Trophoblast cell (in vitro differentiated cells and primary cell): ENCODE measurements around the gene MKS1.

Experiments used
- DNase-seq, 2 donors: peaks; one replicate each; pipeline ENCODE4 v3.0.0-alpha.2; 2016
- H2AFZ ChIP-seq: 2 replicates; pipeline ENCODE4 v1.6.1; 2013; ENCODE audit warnings: low read length, moderate library complexity, mild to moderate bottlenecking; ENCODE audit not compliant: insufficient read depth, poor library complexity
- H2AK5ac ChIP-seq: 2 replicates; pipeline ENCODE4 v1.6.1; 2013; ENCODE audit warnings: mild to moderate bottlenecking, low read length
- H2BK120ac ChIP-seq: 2 replicates; pipeline ENCODE4 v1.6.1; 2013; ENCODE audit warnings: low read length, mild to moderate bottlenecking, moderate library complexity; ENCODE audit not compliant: insufficient read depth, poor library complexity
- H2BK12ac ChIP-seq: 2 replicates; pipeline ENCODE4 v1.6.1; 2013; ENCODE audit warnings: mild to moderate bottlenecking, low read length, moderate library complexity
- H2BK5ac ChIP-seq: 2 replicates; pipeline ENCODE4 v1.6.1; 2013; ENCODE audit warnings: low read length, low read depth, moderate library complexity, mild to moderate bottlenecking; ENCODE audit not compliant: poor library complexity
- H3K14ac ChIP-seq: 2 replicates; pipeline ENCODE4 v1.6.1; 2013; ENCODE audit warnings: mild to moderate bottlenecking, low read length
- H3K18ac ChIP-seq: 2 replicates; pipeline ENCODE4 v1.6.1; 2013; ENCODE audit warnings: mild to moderate bottlenecking, low read length
- H3K23ac ChIP-seq: 2 replicates; pipeline ENCODE4 v1.6.1; 2013; ENCODE audit warnings: low read length
- H3K27ac ChIP-seq: 2 replicates; pipeline ENCODE4 v1.5.1; 2013; ENCODE audit warnings: low read depth, mild to moderate bottlenecking, inconsistent platforms, low read length, moderate library complexity
- H3K27me3 ChIP-seq: 2 replicates; pipeline ENCODE4 v1.6.1; 2013; ENCODE audit warnings: inconsistent platforms, mild to moderate bottlenecking, low read length, moderate library complexity; ENCODE audit not compliant: insufficient read depth
- H3K36me3 ChIP-seq, 2 experiments: 1 replicate in 1 of 2; 2 replicates in 1 of 2; pipeline ENCODE4 v1.6.1; 2013; ENCODE audit warnings: low read length in 2 of 2, mild to moderate bottlenecking in 2 of 2, moderate library complexity in 1 of 2; ENCODE audit not compliant: insufficient read depth in 2 of 2, control insufficient read depth in 1 of 2
- H3K4ac ChIP-seq: 2 replicates; pipeline ENCODE4 v1.6.1; 2013; ENCODE audit warnings: low read depth, mild to moderate bottlenecking, low read length, moderate library complexity
- H3K4me1 ChIP-seq, 2 experiments: 1 replicate in 1 of 2; 2 replicates in 1 of 2; pipeline ENCODE4 v1.6.1; 2013; ENCODE audit warnings: low read length in 2 of 2, mild to moderate bottlenecking in 2 of 2, moderate library complexity in 1 of 2; ENCODE audit not compliant: insufficient read depth in 2 of 2, control insufficient read depth in 1 of 2
- H3K4me2 ChIP-seq: 2 replicates; pipeline ENCODE4 v1.6.1; 2013; ENCODE audit warnings: inconsistent platforms, mild to moderate bottlenecking, low read length, moderate library complexity
- H3K4me3 ChIP-seq: 2 replicates; pipeline ENCODE4 v1.5.1; 2013; ENCODE audit warnings: mild to moderate bottlenecking, low read depth, low read length, inconsistent platforms
- H3K79me1 ChIP-seq: one replicate; pipeline ENCODE4 v1.6.1; 2013; ENCODE audit warnings: low read length
- H3K79me2 ChIP-seq: 2 replicates; pipeline ENCODE4 v1.6.1; 2013; ENCODE audit warnings: low read length, mild to moderate bottlenecking; ENCODE audit not compliant: control insufficient read depth, insufficient read depth, poor library complexity
- H3K9ac ChIP-seq: 2 replicates; pipeline ENCODE4 v1.6.1; 2013; ENCODE audit warnings: mild to moderate bottlenecking, low read length
- H3K9me3 ChIP-seq: 2 replicates; pipeline ENCODE4 v1.6.1; 2013; ENCODE audit warnings: low read depth, mild to moderate bottlenecking, control low read depth, inconsistent platforms, low read length; ENCODE audit not compliant: insufficient read depth
- H4K12ac ChIP-seq: 2 replicates; pipeline ENCODE4 v1.6.1; 2013; ENCODE audit warnings: low read depth, mild to moderate bottlenecking, low read length, moderate library complexity
- H4K8ac ChIP-seq: 2 replicates; pipeline ENCODE4 v1.6.1; 2013; ENCODE audit warnings: low read depth, mild to moderate bottlenecking, low read length, moderate library complexity
- H4K91ac ChIP-seq: one replicate; pipeline ENCODE4 v1.6.1; 2013; ENCODE audit warnings: low read depth, mild to moderate bottlenecking, low read length, moderate library complexity
- WGBS: extraction: QIAGEN DNeasy Blood & Tissue Kit; methylation state at CpG from one replicate; pipeline ENCODE4 v1.1.7; 2013; ENCODE audit warnings: missing lambda C conversion rate; ENCODE audit not compliant: insufficient read length, insufficient coverage; ENCODE audit errors: extremely low coverage; 5-methylcytosine and 5-hydroxymethylcytosine counted together

MKS1 gene

DNA sequence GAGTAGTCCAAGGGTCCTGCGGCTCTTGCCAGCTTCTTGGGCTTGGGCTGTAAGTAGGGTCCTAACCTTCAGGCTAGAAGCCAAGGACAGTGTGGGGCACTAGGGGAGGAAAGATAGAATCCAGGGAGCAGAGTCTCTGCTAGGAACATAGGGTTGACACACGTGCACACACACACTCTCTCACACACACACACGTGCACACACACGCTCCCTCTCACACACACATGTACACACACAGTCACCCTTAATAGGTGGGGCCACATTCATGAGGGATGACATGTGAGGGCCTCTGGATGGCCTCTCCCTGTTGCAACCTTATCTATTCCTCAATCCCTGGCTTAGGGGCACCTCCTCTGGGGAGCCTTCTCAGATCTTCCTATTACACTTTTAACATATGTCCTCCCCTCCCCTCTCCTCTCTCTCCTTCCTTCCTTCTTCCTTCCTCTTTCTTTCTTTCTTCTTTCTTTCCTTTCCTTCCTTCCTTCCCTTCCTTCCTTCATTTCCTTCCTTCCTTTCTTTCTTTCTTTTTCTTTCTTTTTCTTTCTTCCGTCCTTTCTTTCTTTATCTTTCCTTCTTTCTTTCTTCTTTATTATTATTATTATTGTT is 23.4 kb downstream of the MKS1 start:
- Histone ChIP-seq H2AFZ (no peak overlapping the region), H3K23ac (no peak overlapping the region), H3K27ac (no peak overlapping the region), H3K4me2 (no peak overlapping the region), H2BK12ac (no peak overlapping the region), H3K79me1 (no peaks in the 10 kb centered on the region), H3K4ac (no peak overlapping the region), H3K9me3 (peaks cover 4% of the 10 kb centered on the region), H3K79me2 (no peaks in the 10 kb centered on the region), H4K8ac (no peak overlapping the region), H3K36me3 (no peaks in the 10 kb centered on the region), H3K18ac (no peak overlapping the region), H3K9ac (no peak overlapping the region), H4K91ac (no peak overlapping the region), H2BK5ac (no peak overlapping the region), H3K4me3 (no peak overlapping the region), H2AK5ac (no peak overlapping the region), H3K4me1 (no peaks in the 10 kb centered on the region), H4K12ac (no peak overlapping the region), H3K27me3 (no peaks in the 10 kb centered on the region), H3K14ac (no peak overlapping the region), H2BK120ac (no peak overlapping the region)
- 95% methylated on average over 1 of the region's 5 CpGs for WGBS
- DNase-seq = no peak

DNA sequence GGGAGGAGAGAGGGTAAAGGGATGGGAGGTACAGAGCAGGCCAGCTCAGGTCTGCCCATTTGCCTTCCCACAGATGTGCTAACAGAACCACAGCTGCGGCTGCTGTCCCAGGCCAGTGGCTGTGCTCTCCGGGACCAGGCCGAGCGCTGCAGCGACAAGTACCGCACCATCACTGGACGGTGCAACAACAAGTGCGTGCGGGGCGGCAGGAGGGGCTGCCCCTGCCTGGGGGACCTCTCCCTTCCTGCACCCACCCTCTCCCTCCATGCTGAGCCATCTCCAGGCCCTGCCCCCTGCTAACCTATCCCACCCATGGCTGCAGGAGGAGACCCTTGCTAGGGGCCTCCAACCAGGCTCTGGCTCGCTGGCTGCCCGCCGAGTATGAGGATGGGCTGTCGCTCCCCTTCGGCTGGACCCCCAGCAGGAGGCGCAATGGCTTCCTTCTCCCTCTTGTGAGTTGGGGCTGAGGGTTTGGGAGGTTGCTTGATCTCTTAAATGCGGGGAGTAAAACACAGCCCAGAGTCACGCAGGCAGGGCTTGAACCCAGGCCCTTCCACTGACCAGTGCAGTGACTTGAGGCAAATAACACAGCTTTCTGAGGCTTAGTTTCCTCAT is 25.3 kb downstream of the MKS1 start:
- Histone ChIP-seq H3K4me1 (no peaks in the 10 kb centered on the region), H2AK5ac (no peak overlapping the region), H2BK5ac (no peak overlapping the region), H2BK12ac (no peak overlapping the region), H3K23ac (no peak overlapping the region), H4K91ac (no peak overlapping the region), H4K8ac (no peak overlapping the region), H3K4me3 (peak overlapping the region; percentile 55), H3K9ac (no peak overlapping the region), H3K4ac (no peak overlapping the region), H3K27ac (no peak overlapping the region), H3K36me3 (no peaks in the 10 kb centered on the region), H3K18ac (no peak overlapping the region), H4K12ac (no peak overlapping the region), H2BK120ac (no peak overlapping the region), H3K4me2 (no peak overlapping the region), H3K14ac (no peak overlapping the region), H3K27me3 (no peaks in the 10 kb centered on the region), H3K79me1 (no peaks in the 10 kb centered on the region), H2AFZ (no peak overlapping the region), H3K9me3 (peaks cover 3% of the 10 kb centered on the region), H3K79me2 (no peaks in the 10 kb centered on the region)
- no peak for DNase-seq
- no CpG with 5 or more reads among the region's 18 CpGs for WGBS

DNA sequence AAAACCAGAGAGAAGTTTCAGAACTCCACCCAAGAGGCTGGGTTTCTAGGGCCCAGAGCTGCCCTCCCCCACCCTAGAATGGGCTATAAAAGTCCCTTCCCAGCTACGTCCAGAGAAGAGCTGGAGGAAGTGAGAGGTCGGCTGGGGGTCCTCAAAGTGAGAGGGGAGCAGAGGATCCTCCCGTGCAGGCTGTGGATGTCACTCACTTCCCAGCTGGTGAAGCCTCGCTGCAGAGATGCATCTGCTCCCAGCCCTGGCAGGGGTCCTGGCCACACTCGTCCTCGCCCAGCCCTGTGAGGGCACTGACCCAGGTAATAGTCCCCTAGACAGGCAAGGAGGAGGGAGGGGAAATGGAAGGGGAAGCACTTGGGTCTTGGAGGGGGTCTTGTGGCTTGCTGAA is 26.4 kb downstream of the MKS1 start, which contains the start of gene EPX:
Gene EPX, plus strand, starts transcription at position 115 of the 400 bp plus-strand sequence. Its CDS starts 121 bp downstream, at position 236.
- H3K18ac ChIP-seq = no peak within 1 kb of the TSS

DNA sequence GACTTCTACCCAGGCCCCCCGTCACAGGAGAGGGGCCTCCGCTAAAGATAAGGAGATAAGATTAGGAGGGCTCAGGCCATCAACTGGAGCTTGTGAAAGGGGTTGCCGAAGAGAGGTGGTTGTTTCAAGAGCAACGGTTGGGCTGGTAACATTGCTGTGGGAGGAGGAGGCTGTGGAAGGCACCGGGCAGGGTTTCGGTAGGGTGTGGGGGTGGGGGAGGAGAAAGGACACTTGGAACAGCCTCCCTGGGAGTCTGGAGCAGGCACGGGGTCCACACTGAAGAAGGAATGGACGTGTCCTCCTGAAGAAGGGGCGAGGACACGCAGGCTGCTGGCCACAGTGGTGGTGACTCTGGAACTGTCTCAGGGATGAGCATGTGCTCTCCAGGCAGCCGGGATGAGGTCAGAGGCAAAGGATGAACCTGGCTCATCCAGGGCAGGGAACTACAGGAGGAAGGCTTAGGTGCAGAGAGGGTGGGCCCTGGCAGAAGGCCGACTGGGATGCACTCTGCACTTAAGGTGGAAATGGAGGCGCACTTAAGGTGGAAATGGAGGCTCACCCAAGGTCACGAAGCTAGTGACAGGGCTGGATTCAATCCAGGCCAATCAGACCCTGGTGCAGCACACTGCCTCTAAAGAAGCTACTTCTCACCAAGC is 27.7 kb downstream of the MKS1 start:
- Histone ChIP-seq H2BK12ac (no peak overlapping the region), H3K4me1 (no peaks in the 10 kb centered on the region), H3K18ac (no peak overlapping the region), H3K36me3 (no peaks in the 10 kb centered on the region), H3K23ac (no peak overlapping the region), H3K79me1 (no peaks in the 10 kb centered on the region), H4K91ac (no peak overlapping the region), H4K12ac (no peak overlapping the region), H3K27me3 (no peaks in the 10 kb centered on the region), H3K27ac (no peak overlapping the region), H4K8ac (no peak overlapping the region), H2AFZ (no peak overlapping the region), H3K9ac (no peak overlapping the region), H3K4ac (no peak overlapping the region), H3K14ac (no peak overlapping the region), H3K4me2 (no peak overlapping the region), H2BK5ac (no peak overlapping the region), H3K4me3 (no peak overlapping the region), H2AK5ac (no peak overlapping the region), H3K79me2 (no peaks in the 10 kb centered on the region), H3K9me3 (no peaks in the 10 kb centered on the region), H2BK120ac (no peak overlapping the region)
- no peak for DNase-seq
- WGBS = no CpG with 5 or more reads among the region's 14 CpGs

More for the DNA sequence above, 26.4 kb downstream of the MKS1 start, which contains the start of gene EPX:
- H3K27ac ChIP-seq = no peak within 1 kb of the TSS
- no peaks in the 10 kb centered on the region for H3K4me1 ChIP-seq
- WGBS = no CpG with 5 or more reads among the region's 6 CpGs
- H3K14ac ChIP-seq = no peak within 1 kb of the TSS
- H2AFZ ChIP-seq = no peak within 1 kb of the TSS
- H2AK5ac ChIP-seq = no peak within 1 kb of the TSS
- H2BK120ac ChIP-seq = no peak within 1 kb of the TSS
- DNase-seq = no peak
- H3K36me3 ChIP-seq = no peaks in the 10 kb centered on the region
- H3K23ac ChIP-seq = no peak within 1 kb of the TSS
- H3K4me3 ChIP-seq = no peak within 1 kb of the TSS
- H3K4ac ChIP-seq = no peak within 1 kb of the TSS
- no peaks in the 10 kb centered on the region for H3K79me1 ChIP-seq
- no peak within 1 kb of the TSS for H2BK5ac ChIP-seq
- no peak within 1 kb of the TSS for H4K91ac ChIP-seq
- no peaks in the 10 kb centered on the region for H3K27me3 ChIP-seq
- H3K4me2 ChIP-seq = no peak within 1 kb of the TSS
- no peaks in the 10 kb centered on the region for H3K79me2 ChIP-seq
- no peak within 1 kb of the TSS for H4K12ac ChIP-seq
- no peak within 1 kb of the TSS for H2BK12ac ChIP-seq
- H4K8ac ChIP-seq = no peak within 1 kb of the TSS
- no peak within 1 kb of the TSS for H3K9ac ChIP-seq
- H3K9me3 ChIP-seq = peaks cover 3% of the 10 kb centered on the region
